SJCRH30 (cell line): Measurements from ENCODE around the gene ODF2. TPM values are rescaled to one million over a fixed set of nuclear protein-coding genes. Genes with fewer than 3 reads are reported as not detected.
"Not testable (repeated sequence)": the region's sequence is repeated elsewhere in the genome, so short reads cannot be mapped to it uniquely, and the experiment has no call there.

Experiments used
- DNase-seq, 2 experiments: peaks; one replicate each; pipeline ENCODE4 v3.0.0-alpha.2; 2015 to 2020
- H3K27ac ChIP-seq: fragments of 250-450 bp; sonication (Bioruptor Pico); 2 replicates; pipeline ENCODE4 v1.5.1; 2020; ENCODE audit warnings: mild to moderate bottlenecking, moderate library complexity
- H3K27me3 ChIP-seq: fragments of 250-450 bp; sonication (Bioruptor Pico); 2 replicates; pipeline ENCODE4 v1.5.1; 2020; ENCODE audit warnings: mild to moderate bottlenecking, moderate library complexity
- H3K36me3 ChIP-seq: fragments of 250-450 bp; sonication (Bioruptor Pico); 2 replicates; pipeline ENCODE4 v1.5.1; 2020; ENCODE audit warnings: mild to moderate bottlenecking, moderate library complexity
- H3K4me1 ChIP-seq: fragments of 250-450 bp; sonication (Bioruptor Pico); 2 replicates; pipeline ENCODE4 v1.5.1; 2020; ENCODE audit warnings: mild to moderate bottlenecking, moderate library complexity
- H3K4me3 ChIP-seq: fragments of 250-450 bp; sonication (Bioruptor Pico); 2 replicates; pipeline ENCODE4 v1.5.1; 2020; ENCODE audit warnings: mild to moderate bottlenecking, moderate library complexity
- H3K9me3 ChIP-seq: fragments of 250-450 bp; sonication (Bioruptor Pico); replicated peaks from 2 replicates; pipeline ENCODE4 v1.5.1; 2020; ENCODE audit warnings: mild to moderate bottlenecking, moderate library complexity
- total RNA-seq: library from RNA; depleted of rRNA; stranded (reverse); fragments of >200 nt; shearing (Covaris generic); gene quantifications from 2 replicates; pipeline ENCODE4 v1.2.3, GENCODE V29; 2014

ODF2 gene
- total RNA-seq, 1 experiment from 2014 or later: 64.9 TPM

- peaks cover 60% of the 10 kb centered on the region for H3K36me3 ChIP-seq
- no peaks in the 10 kb centered on the region for H3K4me1 ChIP-seq
- H3K9me3 ChIP-seq: no peaks in the 10 kb centered on the region
- no peak for DNase-seq
- no peak overlapping the region for H3K4me3 ChIP-seq
- H3K27ac ChIP-seq: no peak overlapping the region
- H3K27me3 ChIP-seq: no peaks in the 10 kb centered on the region
Measured at GRCh38 chr9:128484686-128485413, 29.0 kb downstream of the ODF2 start.

GRCh38 chr9:128485414-128485855 lies 29.6 kb downstream of the ODF2 start:
- Histone ChIP-seq H3K27me3 (no peaks in the 10 kb centered on the region), H3K4me1 (no peaks in the 10 kb centered on the region), H3K4me3 (no peak overlapping the region), H3K9me3 (no peaks in the 10 kb centered on the region), H3K27ac (no peak overlapping the region), H3K36me3 (peaks cover 56% of the 10 kb centered on the region)
- DNase-seq: no peak

- no peak for DNase-seq
- Histone ChIP-seq H3K4me1 (no peaks in the 10 kb centered on the region), H3K4me3 (no peak overlapping the region), H3K36me3 (peaks cover 55% of the 10 kb centered on the region), H3K27me3 (no peaks in the 10 kb centered on the region), H3K9me3 (no peaks in the 10 kb centered on the region), H3K27ac (no peak overlapping the region)
Measured at GRCh38 chr9:128486201-128486600, 30.4 kb downstream of the ODF2 start.

- Histone ChIP-seq H3K9me3 (no peaks in the 10 kb centered on the region), H3K36me3 (peaks cover 58% of the 10 kb centered on the region), H3K27ac (no peak overlapping the region), H3K4me1 (no peaks in the 10 kb centered on the region), H3K4me3 (no peak overlapping the region), H3K27me3 (no peaks in the 10 kb centered on the region)
- DNase-seq: no peak
Measured at GRCh38 chr9:128493424-128493823, 37.6 kb downstream of the ODF2 start.

- Histone ChIP-seq H3K4me1 (no peaks in the 10 kb centered on the region), H3K4me3 (no peak overlapping the region), H3K9me3 (no peaks in the 10 kb centered on the region), H3K36me3 (peaks cover 55% of the 10 kb centered on the region), H3K27me3 (no peaks in the 10 kb centered on the region), H3K27ac (no peak overlapping the region)
- peak; percentile 40 to 41 for DNase-seq
Measured at GRCh38 chr9:128494108-128494745, 38.4 kb downstream of the ODF2 start.

GRCh38 chr9:128494746-128495129 lies 38.9 kb downstream of the ODF2 start:
- Histone ChIP-seq H3K4me3 (no peak overlapping the region), H3K4me1 (no peaks in the 10 kb centered on the region), H3K27ac (no peak overlapping the region), H3K9me3 (no peaks in the 10 kb centered on the region), H3K36me3 (peaks cover 56% of the 10 kb centered on the region), H3K27me3 (no peaks in the 10 kb centered on the region)
- DNase-seq: no peak

- H3K27me3 ChIP-seq: no peaks in the 10 kb centered on the region
- no peak overlapping the region for H3K27ac ChIP-seq
- H3K36me3 ChIP-seq: peaks cover 59% of the 10 kb centered on the region
- no peaks in the 10 kb centered on the region for H3K9me3 ChIP-seq
- H3K4me1 ChIP-seq: no peaks in the 10 kb centered on the region
- no peak for DNase-seq
- no peak overlapping the region for H3K4me3 ChIP-seq
Measured at GRCh38 chr9:128495296-128495695, 39.5 kb downstream of the ODF2 start.

GRCh38 chr9:128495804-128496417 lies 40.1 kb downstream of the ODF2 start:
- DNase-seq: no peak
- no peaks in the 10 kb centered on the region for H3K9me3 ChIP-seq
- H3K27me3 ChIP-seq: no peaks in the 10 kb centered on the region
- no peak overlapping the region for H3K4me3 ChIP-seq
- peaks cover 58% of the 10 kb centered on the region for H3K36me3 ChIP-seq
- H3K27ac ChIP-seq: no peak overlapping the region
- no peaks in the 10 kb centered on the region for H3K4me1 ChIP-seq

GRCh38 chr9:128497824-128498610 lies 42.2 kb downstream of the ODF2 start:
- DNase-seq: no peak
- Histone ChIP-seq H3K27me3 (no peaks in the 10 kb centered on the region), H3K27ac (no peak overlapping the region), H3K36me3 (peaks cover 50% of the 10 kb centered on the region), H3K4me1 (no peaks in the 10 kb centered on the region), H3K9me3 (no peaks in the 10 kb centered on the region), H3K4me3 (no peak overlapping the region)

- Histone ChIP-seq H3K36me3 (peaks cover 45% of the 10 kb centered on the region), H3K9me3 (no peaks in the 10 kb centered on the region), H3K27me3 (no peaks in the 10 kb centered on the region), H3K4me3 (no peak overlapping the region), H3K4me1 (peaks cover 2% of the 10 kb centered on the region), H3K27ac (no peak overlapping the region)
- DNase-seq: no peak
Measured at GRCh38 chr9:128498911-128499310, 43.1 kb downstream of the ODF2 start.

- H3K4me1 ChIP-seq: peaks cover 5% of the 10 kb centered on the region
- no peak overlapping the region for H3K4me3 ChIP-seq
- no peak for DNase-seq
Measured at GRCh38 chr9:128499920-128500319, 44.1 kb downstream of the ODF2 start.

GRCh38 chr9:128503415-128503825 lies 47.6 kb downstream of the ODF2 start:
- H3K4me3 ChIP-seq, DNase-seq, H3K27ac ChIP-seq: not testable (repeated sequence)

More at GRCh38 chr9:128499920-128500319, 44.1 kb downstream of the ODF2 start:
- no peak overlapping the region for H3K27ac ChIP-seq
- peaks cover 42% of the 10 kb centered on the region for H3K36me3 ChIP-seq
- no peaks in the 10 kb centered on the region for H3K9me3 ChIP-seq
- no peaks in the 10 kb centered on the region for H3K27me3 ChIP-seq

GRCh38 chr9:128503870-128504269 lies 48.1 kb downstream of the ODF2 start:
- peaks cover 21% of the 10 kb centered on the region for H3K36me3 ChIP-seq
- H3K27ac ChIP-seq: no peak overlapping the region
- H3K27me3 ChIP-seq: no peaks in the 10 kb centered on the region
- peaks cover 11% of the 10 kb centered on the region for H3K4me1 ChIP-seq
- H3K9me3 ChIP-seq: no peaks in the 10 kb centered on the region
- peak overlapping the region; percentile 80 for H3K4me3 ChIP-seq
- peak; percentile 20 to 28 for DNase-seq

More at GRCh38 chr9:128503415-128503825, 47.6 kb downstream of the ODF2 start:
- not testable (repeated sequence) for H3K9me3 ChIP-seq, H3K27me3 ChIP-seq
- H3K36me3 ChIP-seq: peaks cover 21% of the 10 kb centered on the region
- peaks cover 11% of the 10 kb centered on the region for H3K4me1 ChIP-seq

- DNase-seq: peak; percentile 97
- Histone ChIP-seq H3K27me3 (no peaks in the 10 kb centered on the region), H3K27ac (peak within 1 kb of the TSS; percentile 37), H3K9me3 (no peaks in the 10 kb centered on the region), H3K36me3 (peaks cover 16% of the 10 kb centered on the region), H3K4me1 (peaks cover 11% of the 10 kb centered on the region), H3K4me3 (peak within 1 kb of the TSS; percentile 80)
Measured at GRCh38 chr9:128504485-128505413, 48.9 kb downstream of the ODF2 start, which contains the start of gene GLE1. Gene GLE1 (plus strand): TSS chr9:128504719. CDS start chr9:128504806, 87 bp downstream.
